Stimulated activated CD4-positive, alpha-beta T cell treated with anti-CD3 and anti-CD28 coated beads, Interleukin-1b, Interleukin-23, amount 100 ng/mL, for 48 hours (primary cell): ENCODE measurements around the gene BBOF1.
A peak's percentile ranks its signal among the peaks of the same experiment; 100 is the strongest.

Experiments used
- DNase-seq: peaks from one replicate; pipeline ENCODE4 v3.0.0-alpha.2; 2020

The BBOF1 gene

DNA sequence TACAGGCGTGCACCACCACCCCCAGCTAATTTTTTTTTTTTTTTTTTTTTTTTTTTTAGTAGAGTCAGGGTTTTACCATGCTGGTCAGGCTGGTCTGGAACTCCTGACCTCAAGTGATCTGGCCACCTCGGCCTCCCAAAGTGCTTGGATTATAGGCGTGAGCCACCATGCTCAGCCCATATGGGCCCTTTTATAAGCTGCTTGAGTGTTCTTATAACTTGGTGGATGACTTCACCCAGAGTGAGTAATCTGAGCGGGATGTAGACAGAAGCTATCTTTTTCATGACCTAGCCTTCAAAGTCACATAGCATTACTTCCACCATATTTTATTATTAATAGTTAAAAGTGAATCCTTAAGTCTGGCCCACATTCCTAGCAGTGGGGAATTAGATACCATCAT, 16.4 kb downstream of the BBOF1 start:
- no peak for DNase-seq

DNA sequence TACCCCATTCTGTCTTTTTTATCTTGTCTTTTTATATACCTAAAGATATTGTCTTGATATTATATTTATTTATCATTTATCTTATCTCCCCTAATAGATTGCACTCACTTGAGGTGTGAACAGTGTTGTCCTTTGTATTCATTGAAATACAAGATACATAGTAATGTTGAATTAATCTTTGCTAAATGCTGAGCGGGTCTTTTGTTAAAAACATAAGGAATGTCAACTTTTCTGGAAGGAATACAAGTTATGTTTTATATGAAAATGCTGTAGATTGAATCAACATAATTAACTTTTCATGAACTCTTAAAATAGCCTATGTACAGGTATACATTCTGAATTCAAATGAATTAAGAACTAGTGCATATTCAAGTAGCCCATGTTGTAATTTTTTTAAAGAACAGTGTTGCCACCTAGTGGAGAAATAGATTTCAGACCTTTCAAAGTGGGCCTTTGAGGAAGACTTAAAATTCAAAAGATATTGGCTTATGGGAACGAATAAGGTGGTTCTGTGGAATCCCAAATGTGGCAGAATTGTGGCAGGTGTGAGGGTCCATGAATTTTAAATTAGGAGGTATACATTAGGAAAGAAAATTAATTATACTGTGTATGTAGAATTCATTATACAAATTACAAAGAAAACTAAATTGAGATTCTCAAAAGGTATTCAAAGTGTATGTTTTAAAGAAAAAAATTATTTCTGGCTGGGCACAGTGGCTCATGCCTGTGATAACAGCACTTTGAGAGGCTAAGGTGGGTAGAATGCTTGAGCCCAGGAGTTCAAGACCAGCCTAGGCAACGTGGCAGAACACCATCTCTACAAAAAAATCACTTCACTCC, 19.1 kb downstream of the BBOF1 start:
- DNase-seq: no peak

DNA sequence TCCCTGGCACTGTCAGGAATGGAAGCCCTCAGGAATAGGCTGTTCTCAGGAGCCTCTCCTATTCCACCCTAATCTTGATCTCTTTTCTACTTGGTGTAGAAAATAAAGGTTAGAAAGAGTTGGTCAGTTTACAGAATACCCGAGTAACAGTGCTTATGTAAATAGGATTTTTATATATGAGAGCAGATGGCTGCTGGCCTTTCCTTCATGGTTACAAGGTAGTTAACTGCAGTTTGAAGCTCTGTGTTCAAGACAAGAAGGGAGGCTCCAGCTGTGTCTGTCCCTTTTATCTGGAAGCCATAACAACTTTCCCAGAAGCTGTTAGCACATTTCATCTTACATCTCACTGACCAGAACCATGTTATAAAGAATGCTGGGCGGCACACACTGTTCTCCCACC, 23.1 kb downstream of the BBOF1 start:
- no peak for DNase-seq

DNA sequence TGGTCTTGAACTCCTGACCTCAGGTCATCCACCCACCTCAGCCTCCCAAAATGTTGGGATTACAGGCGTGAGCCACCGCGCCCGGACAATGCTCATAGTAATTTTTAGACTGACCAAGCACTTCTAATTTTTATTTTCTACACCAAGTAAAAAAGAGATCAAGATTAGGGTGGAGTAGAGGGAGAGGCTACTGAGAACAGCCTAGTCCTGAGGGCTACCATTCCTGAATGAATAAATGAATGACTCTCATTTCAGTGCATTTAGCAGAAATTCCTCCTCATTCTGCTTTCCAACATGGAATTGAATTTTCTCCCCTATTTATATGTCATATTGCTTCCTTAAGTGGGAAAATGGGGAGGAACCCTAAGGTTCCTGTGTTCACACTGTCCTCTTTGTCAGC, 26.4 kb downstream of the BBOF1 start:
- no peak for DNase-seq

DNA sequence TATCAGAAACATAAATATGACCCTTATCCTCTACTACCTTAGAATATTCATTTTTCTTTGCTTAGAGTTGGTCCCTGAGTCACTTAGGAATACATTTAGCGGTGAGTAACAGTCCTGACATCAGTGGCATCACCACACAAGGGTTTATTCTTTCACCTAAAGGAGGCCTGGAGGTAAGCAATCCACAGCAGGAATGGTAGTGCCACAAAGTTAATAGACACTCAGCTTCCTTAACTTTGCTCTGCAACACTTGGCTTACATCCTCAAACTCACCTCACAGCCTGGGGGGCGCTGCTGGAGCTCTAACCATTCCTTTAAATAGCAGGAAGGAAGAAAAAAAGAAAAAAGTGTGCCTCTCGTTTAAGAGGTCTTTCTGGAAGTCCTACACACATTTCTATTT, 29.1 kb downstream of the BBOF1 start:
- no peak for DNase-seq

DNA sequence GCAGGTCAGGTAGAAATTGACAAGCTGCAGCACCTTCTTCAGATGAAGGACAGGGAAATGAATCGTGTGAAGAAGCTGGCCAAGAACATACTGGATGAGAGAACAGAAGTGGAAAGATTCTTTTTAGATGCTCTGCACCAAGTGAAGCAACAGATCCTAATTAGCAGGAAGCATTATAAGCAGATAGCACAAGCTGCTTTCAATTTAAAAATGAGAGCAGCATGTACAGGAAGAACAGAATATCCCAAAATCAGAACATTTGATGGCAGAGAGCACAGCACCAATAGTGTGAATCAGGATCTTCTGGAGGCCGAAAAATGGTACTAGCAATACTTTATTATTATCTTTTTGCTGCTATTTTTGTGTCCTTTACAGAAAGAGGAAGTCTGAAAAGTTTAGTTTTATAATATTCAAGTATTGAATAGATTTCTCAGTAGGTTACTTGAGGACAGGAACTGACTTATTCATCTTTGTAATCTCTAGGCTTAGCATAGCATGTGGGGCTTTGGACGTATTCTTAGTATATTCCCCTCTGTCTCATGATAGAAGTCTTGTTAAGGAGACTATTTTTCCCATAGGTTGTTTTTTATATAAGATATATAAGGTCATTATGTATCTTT, 30.8 kb downstream of the BBOF1 start:
- no peak for DNase-seq

DNA sequence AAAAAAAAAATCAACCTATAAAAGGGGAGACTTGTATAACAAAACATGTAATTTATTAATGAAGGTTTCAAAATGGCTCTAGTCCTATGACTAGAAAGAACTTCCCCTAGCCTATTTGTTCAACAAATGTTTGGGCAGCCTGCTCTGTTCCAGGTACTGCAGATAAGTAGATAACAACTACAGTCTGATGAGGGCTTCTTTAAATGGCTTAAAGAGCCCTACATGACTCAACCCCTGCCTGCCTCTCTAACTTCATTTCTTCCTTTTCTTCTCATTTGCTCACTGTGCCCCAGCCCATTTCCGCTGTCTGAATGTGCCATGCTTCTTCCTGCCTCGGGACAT, 43.6 kb downstream of the BBOF1 start:
- no peak for DNase-seq

DNA sequence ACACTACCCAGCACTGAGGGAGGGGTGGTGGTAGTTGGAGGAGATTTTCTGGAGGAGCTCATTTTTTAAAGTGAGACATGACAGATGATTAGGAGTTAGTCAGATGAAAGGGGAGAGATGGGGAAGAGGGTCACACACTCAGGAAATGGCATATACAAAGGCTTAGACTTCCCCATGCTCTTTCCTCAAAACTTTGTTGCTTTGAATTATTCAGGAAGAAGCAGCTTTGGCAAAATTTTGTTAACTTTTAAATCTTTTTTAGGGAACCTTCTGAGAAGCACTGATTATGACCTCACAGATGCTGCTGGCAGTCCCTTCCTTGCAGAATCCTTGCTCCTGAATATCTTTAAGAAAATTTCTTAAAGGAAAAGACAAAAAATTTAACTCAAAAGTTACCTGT, 45.3 kb downstream of the BBOF1 start:
- DNase-seq: no peak

DNA sequence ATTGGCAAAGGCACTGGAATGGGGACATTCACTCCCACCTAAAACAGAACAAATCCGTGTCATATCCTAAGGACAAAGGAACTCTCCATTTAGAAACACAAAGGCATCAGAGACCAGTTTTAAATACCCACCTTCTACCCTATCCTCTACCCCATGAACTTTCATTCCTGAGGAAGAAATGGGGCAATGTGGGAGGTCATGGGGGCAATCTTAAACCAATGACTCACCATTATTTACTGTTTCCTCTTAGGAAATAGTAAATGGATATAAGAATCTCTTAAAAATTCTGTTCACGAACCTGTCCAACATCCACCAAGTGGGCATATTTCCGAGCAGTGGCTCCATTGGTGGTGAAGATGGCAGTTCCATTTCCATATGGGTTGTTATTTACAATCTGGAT, 45.7 kb downstream of the BBOF1 start:
- no peak for DNase-seq

DNA sequence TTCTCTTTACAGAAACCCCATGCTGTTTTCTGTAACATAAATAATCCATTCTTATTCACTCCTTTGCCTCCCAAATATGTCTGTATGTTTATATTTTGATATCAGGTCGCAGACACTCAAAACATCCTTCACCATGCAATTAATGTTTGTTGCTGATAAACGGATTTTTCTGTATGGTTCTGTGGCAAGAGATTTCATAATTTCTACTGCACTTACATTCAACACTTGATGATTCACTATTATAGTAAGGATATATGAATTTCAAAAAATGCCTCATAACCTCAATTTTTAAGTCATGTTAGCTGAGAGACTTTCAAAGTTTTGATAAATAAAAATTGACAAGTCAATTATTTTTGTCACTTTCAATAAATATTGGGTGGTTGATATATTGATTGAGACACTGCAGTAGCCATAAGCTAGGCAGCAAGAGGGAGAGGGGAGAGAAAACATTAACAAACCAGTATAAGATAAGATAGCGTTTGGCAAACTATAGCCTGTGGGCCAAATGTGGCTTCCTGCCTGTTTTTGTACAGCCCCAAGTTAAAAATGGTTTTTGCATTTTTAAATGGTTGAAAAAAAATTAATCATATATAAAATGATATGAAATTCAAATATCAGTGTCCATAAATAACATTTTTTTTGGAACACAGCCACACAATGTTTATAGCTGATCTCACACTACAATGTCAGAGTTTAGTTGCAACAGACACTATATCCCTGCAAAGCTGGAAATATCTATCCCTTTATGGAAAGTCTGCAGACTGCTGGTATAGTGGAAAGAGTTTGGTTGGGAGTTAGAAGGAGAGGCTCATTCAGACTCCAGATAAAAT, 46.8 kb downstream of the BBOF1 start:
- no peak for DNase-seq

DNA sequence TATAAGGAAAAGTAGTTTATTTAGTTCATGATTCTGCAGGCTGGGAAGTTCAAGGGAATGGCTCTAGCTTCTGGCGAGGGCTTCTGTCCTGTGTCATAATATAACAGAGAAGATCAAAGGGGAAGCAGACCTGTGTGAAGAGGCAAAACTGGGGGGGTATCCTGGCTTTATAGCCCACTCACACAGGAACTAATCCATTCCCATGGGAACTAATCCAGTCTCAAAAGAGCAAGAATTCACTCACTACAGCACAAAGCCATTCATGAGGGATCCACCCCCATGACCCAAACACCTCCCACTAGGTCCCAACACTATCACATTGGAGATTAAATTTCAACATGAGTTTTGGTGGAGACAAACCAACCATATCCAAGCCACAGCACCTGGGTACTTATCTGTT, 58.3 kb downstream of the BBOF1 start:
- no peak for DNase-seq

DNA sequence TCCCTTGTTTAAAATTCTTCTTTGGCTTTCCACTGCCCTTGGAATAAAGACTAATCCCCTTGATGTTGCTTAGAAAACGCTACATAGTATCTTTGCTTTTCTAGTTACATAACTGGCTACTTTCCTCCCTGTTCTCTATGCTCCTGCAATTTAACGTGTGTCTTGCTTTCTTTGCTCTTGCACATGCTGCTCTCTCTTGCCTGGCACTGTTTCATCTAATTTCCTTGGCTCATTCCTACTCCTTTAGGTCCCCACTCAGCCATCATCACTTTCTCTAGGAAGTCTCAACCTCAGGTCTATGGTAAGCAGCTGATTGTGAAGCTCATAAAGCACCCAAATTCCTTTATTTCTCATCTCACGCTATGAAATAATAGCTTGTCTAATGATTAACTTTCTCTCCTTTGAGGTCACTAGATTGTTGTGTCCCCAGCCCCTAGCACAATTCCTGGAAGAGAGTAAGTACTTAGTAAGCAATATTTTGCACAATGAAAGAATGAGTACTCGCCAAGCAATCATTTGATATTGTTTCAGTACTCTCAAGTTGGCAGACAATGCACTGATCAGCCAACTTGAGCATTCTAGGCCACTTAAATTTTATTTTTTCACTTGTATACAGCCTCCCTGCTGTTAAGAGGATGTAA, 61.8 kb downstream of the BBOF1 start:
- DNase-seq: no peak

DNA sequence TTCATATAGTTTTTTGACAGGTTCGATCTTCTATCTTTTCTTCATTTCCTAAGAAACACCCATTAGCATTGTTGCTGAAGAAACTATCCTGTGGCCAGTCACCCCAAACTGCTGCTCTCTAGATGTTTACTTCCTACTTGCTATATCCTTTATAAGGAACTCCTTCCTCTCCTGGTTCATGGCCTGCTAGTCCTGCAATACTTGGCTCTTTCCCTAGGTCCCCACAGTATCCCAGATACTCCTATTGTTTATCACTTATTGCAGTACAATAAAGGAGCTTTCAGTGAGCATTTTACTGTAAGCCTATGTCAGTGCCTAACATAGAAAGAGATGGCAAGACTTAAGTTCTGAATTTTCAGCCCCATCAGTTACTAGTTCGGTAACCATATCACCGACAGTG, 62.3 kb downstream of the BBOF1 start:
- DNase-seq: no peak

DNA sequence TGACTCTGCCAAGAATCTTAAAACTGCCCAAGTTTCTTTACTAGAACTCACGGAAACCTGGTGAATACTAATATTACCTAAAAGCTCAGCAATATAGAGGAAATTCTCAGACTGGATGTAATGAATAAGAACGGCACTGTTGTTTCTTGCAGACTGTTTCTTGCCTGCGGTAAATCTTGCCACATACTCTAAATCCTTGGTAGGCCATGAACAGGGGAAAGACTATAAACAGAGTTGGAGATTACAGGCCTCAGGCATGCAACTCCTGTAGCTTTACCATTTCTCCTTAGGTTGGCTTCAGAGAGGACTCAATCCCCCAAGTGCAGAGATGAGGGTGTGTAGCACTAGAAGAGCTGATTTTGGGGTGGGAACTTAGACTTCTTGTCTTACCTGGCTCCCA, 64.0 kb downstream of the BBOF1 start:
- no peak for DNase-seq

DNA sequence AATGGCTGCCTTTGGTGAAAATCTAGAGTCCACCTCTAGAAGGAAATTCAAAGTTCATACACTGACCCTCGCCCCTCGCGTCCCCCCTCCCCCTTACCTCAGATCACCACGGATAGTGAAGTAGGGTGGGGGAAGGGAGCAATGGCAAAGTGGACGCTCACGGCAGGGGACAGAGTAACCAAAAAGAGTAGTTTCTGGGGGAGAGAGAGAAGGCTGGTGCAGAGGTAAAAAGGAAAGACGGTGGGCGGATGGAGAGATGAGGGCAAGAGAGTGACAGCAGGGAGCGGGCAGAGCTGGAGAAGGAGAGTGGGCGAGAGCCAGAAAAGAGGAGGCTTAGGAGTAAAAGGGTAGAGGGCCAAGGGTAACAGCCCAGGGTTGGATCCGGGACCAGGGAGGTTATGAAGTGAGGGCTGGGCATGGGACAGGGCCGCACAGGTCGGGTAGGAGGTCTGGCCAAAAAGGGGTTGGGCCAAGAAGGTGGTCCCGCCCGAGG, 64.7 kb downstream of the BBOF1 start:
- DNase-seq: no peak

DNA sequence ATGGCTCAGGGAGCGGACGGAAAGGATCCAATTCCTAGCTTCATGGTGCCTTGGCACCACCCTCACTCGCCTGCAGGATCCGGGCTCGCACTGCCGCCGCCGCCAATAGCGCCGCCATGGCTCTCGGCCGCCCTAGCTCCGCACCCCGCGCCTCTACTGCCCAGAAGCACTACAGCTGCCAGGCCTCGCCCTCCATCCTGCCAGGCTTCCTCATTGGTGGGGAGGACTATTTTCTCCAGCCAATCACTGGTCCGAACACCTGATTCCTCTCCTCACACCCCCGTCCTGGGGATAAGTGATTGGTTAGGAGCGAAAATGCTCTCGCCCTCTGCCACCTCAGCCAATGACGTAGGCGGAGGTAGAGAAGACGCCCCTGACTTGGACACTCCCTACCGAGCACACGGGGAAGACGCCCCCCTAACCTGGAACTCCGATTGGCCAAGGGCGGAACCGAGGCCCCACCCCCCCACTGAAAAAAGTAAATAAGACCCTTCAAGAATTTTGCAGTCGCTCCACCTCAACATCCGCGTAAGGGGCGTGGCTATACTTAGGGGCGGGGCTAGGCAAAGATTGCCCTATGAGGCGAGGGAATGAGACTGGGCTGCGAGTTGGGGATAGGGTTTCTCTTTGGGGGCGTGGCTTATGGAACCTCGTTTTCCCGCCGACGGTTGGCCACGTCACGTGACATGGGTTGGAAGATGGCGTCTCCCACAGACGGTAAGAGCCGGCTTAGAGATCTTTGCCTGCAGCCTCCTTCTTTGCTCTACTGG, 65.3 kb downstream of the BBOF1 start, which contains the start of the genes ALDH6A1 and LIN52:
TSS of gene ALDH6A1 (minus strand) at position 177 of the 770 bp plus-strand sequence. CDS start at position 118, 59 bp downstream.
TSS of gene LIN52 (plus strand) at position 680 of the 770 bp plus-strand sequence. CDS start at position 699, 19 bp downstream.
- DNase-seq: peak; percentile 100

DNA sequence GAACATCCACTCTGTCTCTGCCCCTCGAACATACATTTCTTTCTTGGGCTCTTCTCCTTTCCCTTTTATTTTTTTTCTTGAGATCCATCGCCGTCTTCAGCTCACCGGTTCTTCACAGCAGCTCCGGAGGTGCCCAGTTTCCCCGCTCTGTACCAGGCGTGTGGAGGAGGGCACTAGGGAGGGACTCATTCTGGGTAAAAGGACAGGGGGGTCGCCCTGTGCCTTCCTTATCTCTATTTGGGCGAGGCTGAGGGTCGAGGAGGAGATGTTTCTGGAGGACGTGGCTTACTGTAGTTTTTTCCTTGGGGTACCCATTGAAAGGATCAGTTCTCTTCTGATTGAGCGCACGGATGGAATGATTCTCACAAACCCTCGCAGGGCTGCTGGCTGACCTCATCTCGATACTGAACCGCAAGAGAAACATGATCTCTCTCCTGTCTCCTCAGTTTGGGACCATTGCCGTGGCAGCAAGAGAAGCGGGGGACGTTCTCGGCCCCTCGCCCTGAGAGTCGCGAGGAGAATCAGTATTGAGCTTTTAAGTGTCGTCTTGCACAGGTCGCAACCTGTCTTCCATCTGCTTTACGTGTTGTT, 66.0 kb downstream of the BBOF1 start:
- peak; percentile 51 for DNase-seq

DNA sequence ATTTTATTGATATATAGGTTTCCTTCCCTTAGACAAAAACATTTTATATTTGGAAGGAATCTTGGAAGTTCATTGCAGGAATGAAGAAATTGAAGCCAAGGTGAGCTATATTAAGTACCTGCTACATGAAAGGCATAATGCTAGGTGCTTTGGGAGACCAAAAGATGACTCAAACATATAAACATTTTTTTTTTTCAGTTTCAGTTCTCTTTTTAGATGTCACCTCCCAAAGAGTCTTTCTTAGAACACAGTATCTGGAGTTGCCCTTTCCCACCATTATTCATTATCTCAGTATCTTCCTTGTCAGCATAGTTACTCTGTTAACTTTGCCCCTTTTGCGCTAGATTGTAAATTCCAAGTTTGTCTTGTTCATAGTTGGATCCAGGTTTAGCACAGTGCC, 66.7 kb downstream of the BBOF1 start:
- no peak for DNase-seq

DNA sequence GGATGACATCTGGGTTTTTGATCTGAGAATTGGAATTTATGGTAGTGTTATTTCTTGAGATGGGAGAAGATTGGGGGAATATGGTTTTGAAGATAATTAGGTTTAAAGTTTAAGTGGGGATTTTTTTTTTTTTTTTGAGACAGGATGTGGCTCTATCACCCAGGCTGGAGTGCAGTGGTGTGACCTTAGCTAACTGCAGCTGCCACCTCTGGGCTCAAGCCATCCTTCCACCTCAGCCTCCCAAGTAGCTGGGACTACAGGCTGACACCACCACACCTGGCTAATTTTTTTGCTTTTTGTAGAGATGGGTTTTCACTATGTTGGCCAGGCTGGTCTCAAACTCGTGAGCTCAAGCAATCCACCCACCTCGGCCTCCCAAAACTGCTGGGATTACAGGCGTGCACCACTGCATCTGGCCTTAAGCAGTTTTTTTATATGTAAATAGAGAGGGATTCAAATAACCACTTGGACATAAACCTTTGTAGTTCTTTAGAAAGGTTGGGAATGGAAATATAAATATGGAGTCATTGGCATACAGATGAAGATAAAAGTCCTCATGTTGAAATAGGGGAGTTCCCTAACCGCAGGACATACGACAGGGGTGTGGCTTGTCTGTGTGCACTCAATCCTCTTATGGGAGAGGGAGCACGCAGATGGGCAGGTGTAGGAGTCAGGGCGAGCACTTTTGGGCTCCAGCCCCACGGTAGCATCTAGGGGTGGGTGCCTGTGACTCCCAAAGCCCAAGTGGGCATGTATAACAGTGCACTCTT, 70.3 kb downstream of the BBOF1 start:
- DNase-seq: no peak

DNA sequence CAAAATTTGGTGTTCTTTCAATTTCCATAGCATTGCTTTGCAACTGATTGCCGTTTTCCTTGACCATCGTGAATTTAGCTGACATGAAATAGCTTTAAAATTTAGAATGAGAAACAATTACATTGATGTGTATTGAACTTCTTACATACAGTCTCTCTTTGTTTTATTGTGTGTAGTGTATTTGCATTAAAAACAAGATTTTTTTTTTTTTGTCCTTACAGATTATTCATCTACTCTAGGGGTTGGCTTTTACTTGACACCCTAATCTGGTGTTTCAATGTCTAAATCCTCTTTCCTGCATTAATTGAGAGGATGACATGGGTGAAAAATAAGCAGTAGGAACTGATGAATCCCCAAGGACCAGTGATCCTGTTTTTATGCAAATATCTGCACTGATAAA, 86.2 kb downstream of the BBOF1 start:
- DNase-seq: no peak

DNA sequence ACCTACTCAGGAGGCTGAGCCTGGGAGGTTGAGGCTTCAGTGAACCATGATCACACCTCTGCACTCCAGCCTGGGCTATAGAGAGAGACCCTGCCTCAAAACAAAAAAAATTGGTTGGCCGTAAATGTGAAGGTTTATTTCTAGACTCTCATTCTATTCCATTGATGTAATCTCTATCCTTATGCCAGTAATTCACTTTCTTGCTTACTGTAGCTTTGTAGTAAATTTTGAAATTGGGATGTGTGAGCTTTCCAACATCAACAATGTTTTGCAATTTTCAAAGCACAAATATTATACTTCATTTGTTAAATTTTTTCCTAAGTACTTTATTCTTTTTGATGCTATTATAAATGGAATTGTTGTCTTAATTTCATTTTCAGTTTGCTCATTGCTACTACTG, 90.2 kb downstream of the BBOF1 start:
- no peak for DNase-seq
